KMS-11 (cell line): ENCODE results near the gene DGKQ.
"Not testable (repeated sequence)": the region's sequence is repeated elsewhere in the genome, so short reads cannot be mapped to it uniquely, and the experiment has no call there.

Experiments used
- H2AFZ ChIP-seq: fragments of 200-600 bp; sonication (generic); 2 replicates; pipeline ENCODE4 v1.6.1; 2016; ENCODE audit warnings: antibody characterized with exemption, mixed run types, low read depth
- H3K27ac ChIP-seq: fragments of 200-600 bp; sonication (generic); 2 replicates; pipeline ENCODE4 v1.6.1; 2016; ENCODE audit warnings: mild to moderate bottlenecking, mixed run types
- H3K27me3 ChIP-seq: fragments of 200-600 bp; sonication (generic); 2 replicates; pipeline ENCODE4 v1.6.1; 2017; ENCODE audit warnings: mild to moderate bottlenecking, low read depth, mixed run types, moderate library complexity; ENCODE audit not compliant: insufficient read depth
- H3K36me3 ChIP-seq: fragments of 200-600 bp; sonication (generic); 2 replicates; pipeline ENCODE4 v1.6.1; 2017; ENCODE audit warnings: mild to moderate bottlenecking, mixed run types; ENCODE audit not compliant: insufficient read depth
- H3K4me1 ChIP-seq: fragments of 200-600 bp; sonication (generic); 2 replicates; pipeline ENCODE4 v1.6.1; 2016; ENCODE audit warnings: mild to moderate bottlenecking, low read depth, mixed run types; ENCODE audit not compliant: poor library complexity, severe bottlenecking
- H3K4me2 ChIP-seq: fragments of 200-600 bp; sonication (generic); 2 replicates; pipeline ENCODE4 v1.7.0; 2016; ENCODE audit warnings: mild to moderate bottlenecking, mixed run types
- H3K4me3 ChIP-seq: fragments of 200-600 bp; sonication (generic); IDR thresholded peaks from 2 replicates; pipeline ENCODE4 v1.6.1; 2017; ENCODE audit warnings: low read depth, low read length, mixed read lengths; ENCODE audit not compliant: insufficient read depth
- H3K79me2 ChIP-seq: fragments of 200-600 bp; sonication (generic); 2 replicates; pipeline ENCODE4 v1.6.1; 2016; ENCODE audit warnings: low read depth, mixed run types; ENCODE audit not compliant: insufficient read depth
- H3K9ac ChIP-seq: fragments of 200-600 bp; sonication (generic); 2 replicates; pipeline ENCODE4 v1.6.1; 2016; ENCODE audit warnings: mild to moderate bottlenecking, mixed run types
- H4K20me1 ChIP-seq: fragments of 200-600 bp; sonication (generic); 2 replicates; pipeline ENCODE4 v1.6.1; 2016; ENCODE audit warnings: mild to moderate bottlenecking, mixed run types; ENCODE audit not compliant: insufficient read depth
- TF ChIP-seq, protein P1 (sequence below): fragments of 200-600 bp; sonication (generic); conservative IDR thresholded peaks from 2 replicates; pipeline ENCODE4 v1.6.1; 2017; ENCODE audit warnings: low read depth, mild to moderate bottlenecking, antibody characterized with exemption, low read length, moderate library complexity, mixed read lengths

DGKQ gene

DNA sequence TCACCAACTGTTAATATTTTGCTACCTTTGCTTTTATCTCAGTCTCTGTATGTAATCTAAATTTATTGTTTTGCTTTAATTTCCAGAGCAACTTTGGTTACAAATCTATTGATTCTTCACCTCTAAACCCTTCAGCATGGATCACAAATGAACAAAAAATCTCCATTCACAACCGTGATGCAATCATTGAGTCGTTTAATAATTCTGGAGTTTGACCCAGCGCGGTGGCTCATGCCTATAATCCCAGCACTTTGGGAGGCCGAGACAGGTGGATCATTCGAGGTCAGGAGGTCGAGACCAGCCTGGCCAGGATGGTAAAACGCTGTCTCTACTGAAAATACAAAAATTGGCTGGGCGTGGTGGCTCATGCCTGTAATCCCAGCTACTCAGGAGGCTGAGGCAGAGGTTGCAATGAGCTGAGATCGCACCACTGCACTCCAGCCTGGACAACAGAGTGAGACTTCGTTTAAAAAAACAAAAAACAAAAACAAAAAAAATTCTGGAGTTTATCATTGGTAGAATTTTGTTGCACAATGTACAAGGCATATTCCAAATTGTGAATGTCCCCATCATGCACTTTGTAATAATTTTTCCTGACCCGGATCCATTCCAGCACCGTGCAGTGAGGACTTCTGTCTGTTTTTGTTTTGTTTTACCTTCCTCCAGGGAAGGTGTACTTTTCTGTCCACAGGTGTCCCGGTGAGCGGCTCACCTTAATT lies 11.1 kb upstream of the DGKQ start:
- no peak overlapping the region for H3K4me3 ChIP-seq
- peaks cover 4% of the 10 kb centered on the region; the same call in 1 of the 2 replicates for H3K27me3 ChIP-seq
- H3K79me2 ChIP-seq = no peaks in the 10 kb centered on the region
- no peak overlapping the region for H3K4me2 ChIP-seq
- no peak overlapping the region for H2AFZ ChIP-seq
- no peaks in the 10 kb centered on the region for H3K4me1 ChIP-seq
- TF ChIP-seq, protein P1, sequence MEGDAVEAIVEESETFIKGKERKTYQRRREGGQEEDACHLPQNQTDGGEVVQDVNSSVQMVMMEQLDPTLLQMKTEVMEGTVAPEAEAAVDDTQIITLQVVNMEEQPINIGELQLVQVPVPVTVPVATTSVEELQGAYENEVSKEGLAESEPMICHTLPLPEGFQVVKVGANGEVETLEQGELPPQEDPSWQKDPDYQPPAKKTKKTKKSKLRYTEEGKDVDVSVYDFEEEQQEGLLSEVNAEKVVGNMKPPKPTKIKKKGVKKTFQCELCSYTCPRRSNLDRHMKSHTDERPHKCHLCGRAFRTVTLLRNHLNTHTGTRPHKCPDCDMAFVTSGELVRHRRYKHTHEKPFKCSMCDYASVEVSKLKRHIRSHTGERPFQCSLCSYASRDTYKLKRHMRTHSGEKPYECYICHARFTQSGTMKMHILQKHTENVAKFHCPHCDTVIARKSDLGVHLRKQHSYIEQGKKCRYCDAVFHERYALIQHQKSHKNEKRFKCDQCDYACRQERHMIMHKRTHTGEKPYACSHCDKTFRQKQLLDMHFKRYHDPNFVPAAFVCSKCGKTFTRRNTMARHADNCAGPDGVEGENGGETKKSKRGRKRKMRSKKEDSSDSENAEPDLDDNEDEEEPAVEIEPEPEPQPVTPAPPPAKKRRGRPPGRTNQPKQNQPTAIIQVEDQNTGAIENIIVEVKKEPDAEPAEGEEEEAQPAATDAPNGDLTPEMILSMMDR = no peak
- no peak overlapping the region for H3K9ac ChIP-seq
- H4K20me1 ChIP-seq = no peaks in the 10 kb centered on the region
- H3K27ac ChIP-seq = no peak overlapping the region
- no peaks in the 10 kb centered on the region for H3K36me3 ChIP-seq

DNA sequence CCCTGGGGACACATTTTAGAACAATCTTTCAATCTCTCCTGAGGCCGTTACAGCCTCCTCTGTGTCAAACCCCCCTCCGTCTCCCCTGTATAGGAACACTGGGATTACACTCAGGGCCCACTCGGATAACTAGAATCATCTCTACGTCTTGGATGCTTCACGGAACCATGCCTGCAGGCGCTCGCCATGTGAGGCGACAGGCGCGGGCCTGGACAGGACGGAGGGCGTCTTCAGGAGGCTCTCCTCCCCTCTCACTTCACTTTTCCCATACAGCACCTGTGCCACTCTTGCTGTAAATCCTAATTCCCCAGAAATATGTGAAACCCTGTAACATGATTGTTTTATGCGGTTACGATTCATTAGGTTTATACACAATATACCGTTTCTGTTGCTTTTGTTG lies 9.4 kb upstream of the DGKQ start:
- TF ChIP-seq, protein P1 = no peak
- Histone ChIP-seq H3K36me3 (no peaks in the 10 kb centered on the region), H3K4me1 (no peaks in the 10 kb centered on the region), H4K20me1 (no peaks in the 10 kb centered on the region), H3K27me3 (peaks cover 4% of the 10 kb centered on the region; the same call in 1 of the 2 replicates), H3K4me2 (no peak overlapping the region), H3K9ac (no peak overlapping the region), H3K27ac (no peak overlapping the region), H3K79me2 (no peaks in the 10 kb centered on the region), H3K4me3 (no peak overlapping the region), H2AFZ (no peak overlapping the region)

DNA sequence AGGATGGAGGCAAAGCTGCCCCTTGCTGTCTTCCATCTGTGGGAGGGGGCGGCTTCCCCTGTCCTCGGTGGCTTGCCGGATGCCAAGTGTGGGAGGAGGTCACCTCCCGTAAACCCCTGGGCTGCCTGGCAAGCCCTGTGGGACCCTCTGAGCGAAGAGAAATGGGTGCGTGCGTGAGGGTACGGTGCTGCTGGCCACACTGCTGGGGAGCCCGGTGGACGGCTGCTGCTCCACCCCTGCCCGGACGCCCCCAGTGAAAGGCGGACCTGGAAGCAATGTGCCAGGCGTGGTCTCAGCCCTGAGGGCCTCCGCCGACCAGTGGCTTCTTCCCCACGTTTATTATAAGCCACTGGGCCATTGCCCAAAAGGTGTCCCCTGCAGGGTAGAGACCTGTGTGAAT lies 8.9 kb upstream of the DGKQ start:
- Histone ChIP-seq H4K20me1 (no peaks in the 10 kb centered on the region), H2AFZ (no peak overlapping the region), H3K4me1 (no peaks in the 10 kb centered on the region), H3K9ac (no peak overlapping the region), H3K4me3 (no peak overlapping the region), H3K27me3 (peaks cover 4% of the 10 kb centered on the region; the same call in 1 of the 2 replicates), H3K4me2 (no peak overlapping the region), H3K36me3 (no peaks in the 10 kb centered on the region), H3K79me2 (no peaks in the 10 kb centered on the region), H3K27ac (no peak overlapping the region)
- TF ChIP-seq, protein P1 = no peak

DNA sequence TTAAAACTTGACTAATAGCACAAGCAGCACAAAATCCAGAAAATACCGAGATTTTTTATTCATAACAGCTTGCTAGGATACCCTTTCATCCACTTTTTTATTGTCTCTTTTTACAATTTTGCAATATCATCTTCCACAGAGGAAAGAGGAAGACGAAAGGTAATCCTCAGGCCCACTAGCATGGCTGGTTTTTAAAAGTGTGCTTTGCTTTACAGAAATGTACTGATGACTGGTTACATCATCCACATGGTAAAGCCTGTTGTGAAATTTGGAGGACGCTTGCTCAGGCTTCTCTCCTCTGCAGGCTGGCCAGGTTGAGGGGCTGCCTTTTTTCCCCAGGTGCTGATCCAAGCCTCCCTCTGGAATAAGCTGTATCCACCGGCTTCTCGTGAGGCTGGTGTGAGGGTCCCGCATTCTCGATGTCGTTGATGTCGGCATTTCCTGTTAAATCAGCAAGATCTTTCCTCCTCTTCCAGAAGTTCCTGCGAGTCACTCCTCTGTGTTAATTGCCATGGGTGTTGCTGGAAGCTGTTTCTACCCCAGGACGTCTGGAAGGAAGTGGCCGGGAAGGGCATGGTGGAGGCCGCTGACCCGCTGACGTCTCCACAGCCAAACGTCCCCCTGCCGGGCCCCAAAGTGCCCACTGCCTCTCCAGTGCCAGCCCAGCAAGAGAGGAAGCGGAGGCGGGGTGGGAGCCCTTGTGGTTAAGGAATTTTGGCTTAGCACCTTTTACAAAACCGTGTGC lies 5.8 kb upstream of the DGKQ start:
- no peaks in the 10 kb centered on the region for H3K79me2 ChIP-seq
- H3K4me3 ChIP-seq = no peak overlapping the region
- no peaks in the 10 kb centered on the region for H4K20me1 ChIP-seq
- no peak overlapping the region for H3K27ac ChIP-seq
- TF ChIP-seq, protein P1 = no peak
- no peak overlapping the region for H3K9ac ChIP-seq
- no peaks in the 10 kb centered on the region for H3K36me3 ChIP-seq
- no peaks in the 10 kb centered on the region for H3K4me1 ChIP-seq
- H2AFZ ChIP-seq = no peak overlapping the region
- peaks cover 2% of the 10 kb centered on the region; the same call in 1 of the 2 replicates for H3K27me3 ChIP-seq
- no peak overlapping the region for H3K4me2 ChIP-seq

DNA sequence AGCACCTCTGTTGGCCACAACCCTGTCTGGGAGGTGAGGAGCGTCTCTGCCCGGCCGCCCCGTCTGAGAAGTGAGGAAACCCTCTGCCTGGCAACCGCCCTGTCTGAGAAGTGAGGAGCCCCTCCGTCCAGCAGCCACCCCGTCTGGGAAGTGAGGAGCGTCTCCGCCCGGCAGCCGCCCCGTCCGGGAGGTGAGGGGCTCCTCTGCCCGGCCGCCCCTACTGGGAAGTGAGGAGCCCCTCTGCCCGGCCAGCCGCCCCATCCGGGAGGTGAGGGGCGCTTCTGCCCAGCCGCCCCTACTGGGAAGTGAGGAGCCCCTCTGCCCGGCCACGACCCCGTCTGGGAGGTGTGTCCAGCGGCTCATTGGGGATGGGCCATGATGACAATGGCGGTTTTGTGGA lies 2.6 kb upstream of the DGKQ start:
- not testable (repeated sequence) for H3K36me3 ChIP-seq, H4K20me1 ChIP-seq, H3K9ac ChIP-seq, H3K4me3 ChIP-seq, H3K27me3 ChIP-seq, H3K4me2 ChIP-seq, H3K4me1 ChIP-seq, H3K27ac ChIP-seq, H3K79me2 ChIP-seq, H2AFZ ChIP-seq
